Esophagus squamous epithelium (tissue), 5 donors: ENCODE results near the gene MYO1D. TPM values are rescaled to one million over a fixed set of nuclear protein-coding genes. Genes with fewer than 3 reads are reported as not detected.

ENCODE experiments used
- DNase-seq: peaks from one replicate; lab custom pipeline; 2025; lab: John Stamatoyannopoulos, UW
- H3K27ac ChIP-seq, 4 donors: fragments of 200-600 bp; sonication (generic); one replicate each; pipeline ENCODE4 v1.5.1; 2016 to 2019; ENCODE audit warnings: mild to moderate bottlenecking in 1 of 4
- H3K27me3 ChIP-seq, 4 donors: fragments of 200-600 bp; sonication (generic); 1 replicate in 3 of 4; 2 replicates in 1 of 4; pipeline versions ENCODE4 v1.5.1 to v1.6.0; 2017 to 2021; ENCODE audit warnings: antibody characterized with exemption in 1 of 4
- H3K36me3 ChIP-seq, 3 donors: fragments of 200-600 bp; sonication (generic); one replicate each; pipeline ENCODE4 v1.5.1; 2016 to 2019
- H3K4me1 ChIP-seq, 3 donors: fragments of 200-600 bp; sonication (generic); one replicate each; pipeline ENCODE4 v1.5.1; 2017 to 2019
- H3K4me3 ChIP-seq, 4 donors: fragments of 200-600 bp; sonication (generic); 1 replicate in 3 of 4; 2 replicates in 1 of 4; pipeline ENCODE4 v1.5.1; 2016 to 2019; ENCODE audit warnings: mild to moderate bottlenecking in 2 of 4, moderate library complexity in 1 of 4
- H3K9me3 ChIP-seq, 3 donors: fragments of 200-600 bp; sonication (generic); one replicate each; pipeline ENCODE4 v1.5.1; 2016 to 2019
- CTCF ChIP-seq, 6 experiments: fragments of 450-650 bp in 4 of 6; fragments of 200-600 bp in 2 of 6; sonication (generic) in 2 of 6; IDR thresholded peaks; one replicate each; pipeline ENCODE4 v1.5.1; 2016 to 2019; ENCODE audit warnings: antibody characterized with exemption in 6 of 6, mild to moderate bottlenecking in 4 of 6, moderate library complexity in 4 of 6
- POLR2A ChIP-seq, 4 donors: fragments of 450-650 bp; IDR thresholded peaks; one replicate each; pipeline ENCODE4 v1.6.1; 2017; ENCODE audit warnings: antibody characterized with exemption in 4 of 4, mild to moderate bottlenecking in 4 of 4, moderate library complexity in 3 of 4
- WGBS, 2 donors: methylation state at CpG; one replicate each; pipeline ENCODE4 v1.1.5; 2018; 5-methylcytosine and 5-hydroxymethylcytosine counted together
- intact Hi-C: fragments of 100-400 bp; cut with DNase I; formaldehyde crosslinking; loops from one replicate; pipeline ENCODE4 v1.15.0; 2022
- total RNA-seq, 4 donors: library from RNA; depleted of rRNA; stranded (reverse); fragments of >200 nt; gene quantifications; one replicate each; pipeline ENCODE4 v1.1.0, GENCODE V29; 2016
- donor health status: DM: yes; HTN: yes; CAD: no.

MYO1D gene
- total RNA-seq, 4 donors from 2014 or later = 58.8 to 86.8 (median 64.3) TPM

GRCh38 chr17:32696426-32696825 lies 180.5 kb downstream of the MYO1D start:
- Histone ChIP-seq H3K27ac (no peak overlapping the region), H3K27me3 (no peaks in the 10 kb centered on the region), H3K36me3 (peaks cover 0 to 5% (median 0%) of the 10 kb centered on the region in 3 donors), H3K9me3 (no peaks in the 10 kb centered on the region), H3K4me1 (no peaks in the 10 kb centered on the region), H3K4me3 (no peak overlapping the region)
- TF ChIP-seq POLR2A (IDR thresholded peaks at IDR 0.05) (no peak), CTCF (IDR thresholded peaks at IDR 0.05) (no peak)
- intact Hi-C loops = no loop called here
- DNase-seq = no peak
- WGBS, 2 donors = 71 to 94% methylated on average over 1 of the region's 1 CpG

GRCh38 chr17:32695864-32696263 lies 181.1 kb downstream of the MYO1D start:
- Histone ChIP-seq H3K27me3 (no peaks in the 10 kb centered on the region), H3K27ac (no peak overlapping the region), H3K4me1 (no peaks in the 10 kb centered on the region), H3K9me3 (no peaks in the 10 kb centered on the region), H3K36me3 (peaks cover 0 to 5% (median 0%) of the 10 kb centered on the region in 3 donors), H3K4me3 (no peak overlapping the region)
- intact Hi-C loops = no loop called here
- TF ChIP-seq POLR2A (IDR thresholded peaks at IDR 0.05) = no peak
- TF ChIP-seq CTCF (IDR thresholded peaks at IDR 0.05) = no peak
- no peak for DNase-seq

GRCh38 chr17:32693194-32693897 lies 183.6 kb downstream of the MYO1D start:
- no peak for TF ChIP-seq CTCF (IDR thresholded peaks at IDR 0.05)
- TF ChIP-seq POLR2A (IDR thresholded peaks at IDR 0.05) = no peak
- no peaks in the 10 kb centered on the region for H3K36me3 ChIP-seq
- no peaks in the 10 kb centered on the region for H3K9me3 ChIP-seq
- WGBS, 2 donors = 91 to 92% methylated on average over 5 of the region's 5 CpGs
- intact Hi-C loops = no loop called here
- no peaks in the 10 kb centered on the region for H3K4me1 ChIP-seq
- no peak for DNase-seq
- no peaks in the 10 kb centered on the region for H3K27me3 ChIP-seq
- H3K4me3 ChIP-seq = no peak overlapping the region
- no peak overlapping the region for H3K27ac ChIP-seq

- Histone ChIP-seq H3K36me3 (no peaks in the 10 kb centered on the region), H3K27ac (no peak overlapping the region), H3K27me3 (no peaks in the 10 kb centered on the region), H3K9me3 (no peaks in the 10 kb centered on the region), H3K4me3 (no peak overlapping the region), H3K4me1 (no peaks in the 10 kb centered on the region)
- WGBS, 2 donors = 71 to 75% methylated on average over 2 of the region's 2 CpGs
- no peak for TF ChIP-seq CTCF (IDR thresholded peaks at IDR 0.05)
- TF ChIP-seq POLR2A (IDR thresholded peaks at IDR 0.05) = no peak
- intact Hi-C loops = no loop called here
- no peak for DNase-seq
Measured at GRCh38 chr17:32692179-32692578, 184.7 kb downstream of the MYO1D start.

GRCh38 chr17:32689348-32689747 lies 187.6 kb downstream of the MYO1D start:
- DNase-seq = no peak
- H3K4me1 ChIP-seq = peaks cover 0 to 5% (median 0%) of the 10 kb centered on the region in 3 donors
- no peak overlapping the region for H3K4me3 ChIP-seq
- H3K27ac ChIP-seq = no peak overlapping the region
- peaks cover 0 to 11% (median 0%) of the 10 kb centered on the region in 3 donors for H3K36me3 ChIP-seq
- H3K27me3 ChIP-seq = no peaks in the 10 kb centered on the region
- intact Hi-C loops = no loop called here
- 84% methylated on average over 7 of the region's 7 CpGs for WGBS, 2 donors
- H3K9me3 ChIP-seq = no peaks in the 10 kb centered on the region
- TF ChIP-seq CTCF (IDR thresholded peaks at IDR 0.05) (no peak), POLR2A (IDR thresholded peaks at IDR 0.05) (no peak)
